SK-N-DZ (cell line): ENCODE data around the gene CHSY1.

ENCODE experiments used
- DNase-seq: peaks from one replicate; pipeline ENCODE4 v3.0.0-alpha.2; 2015; ENCODE audit warnings: low spot score

The CHSY1 gene

DNA sequence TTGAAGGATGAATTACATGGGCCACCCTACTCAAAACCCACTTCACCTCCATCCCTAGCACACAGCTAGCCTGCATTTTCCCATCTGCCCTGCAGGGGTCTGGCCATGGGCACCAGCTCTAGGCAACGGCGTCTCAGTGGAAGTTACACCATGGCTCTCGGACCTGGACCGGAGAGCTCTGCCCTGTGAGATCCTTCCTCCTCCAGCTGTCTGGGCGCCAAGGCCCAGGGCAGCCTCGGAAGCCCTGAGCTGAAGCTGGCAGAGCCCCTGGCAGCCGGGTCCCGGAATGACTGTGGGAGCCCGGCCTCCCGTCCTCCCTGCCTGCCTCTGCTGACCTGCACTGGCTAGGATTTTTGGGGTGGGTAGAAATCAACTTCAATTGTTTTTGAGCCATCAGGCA, 98.9 kb downstream of the CHSY1 start:
- DNase-seq = peak; percentile 38

DNA sequence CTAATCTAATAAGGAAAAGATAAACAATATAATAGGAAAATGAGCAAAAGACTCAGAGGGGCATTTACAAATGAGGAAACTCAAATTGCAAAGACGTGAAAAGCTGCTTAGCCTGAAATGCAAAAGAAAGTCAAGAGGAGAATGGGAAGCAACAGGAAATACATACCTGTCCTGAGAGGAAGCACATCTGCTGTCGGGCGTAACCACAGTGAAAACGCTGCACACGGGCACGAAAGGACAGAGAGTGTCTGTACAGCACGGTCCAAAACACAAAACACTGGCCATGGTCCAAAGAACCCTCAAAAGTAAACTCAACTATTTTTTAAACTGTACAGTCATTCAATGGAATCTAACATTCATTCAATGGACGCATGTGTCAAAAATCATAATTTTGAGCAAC, 100.6 kb downstream of the CHSY1 start:
- DNase-seq = no peak

GRCh38 chr15:101150723-101151040, 101.2 kb downstream of the CHSY1 start:
- DNase-seq = no peak

GRCh38 chr15:101149864-101150722, 101.8 kb downstream of the CHSY1 start:
- no peak for DNase-seq

- DNase-seq = peak; percentile 76
Measured at GRCh38 chr15:101148881-101149664, 102.8 kb downstream of the CHSY1 start.

GRCh38 chr15:101148166-101148880, 103.5 kb downstream of the CHSY1 start:
- DNase-seq = no peak

DNA sequence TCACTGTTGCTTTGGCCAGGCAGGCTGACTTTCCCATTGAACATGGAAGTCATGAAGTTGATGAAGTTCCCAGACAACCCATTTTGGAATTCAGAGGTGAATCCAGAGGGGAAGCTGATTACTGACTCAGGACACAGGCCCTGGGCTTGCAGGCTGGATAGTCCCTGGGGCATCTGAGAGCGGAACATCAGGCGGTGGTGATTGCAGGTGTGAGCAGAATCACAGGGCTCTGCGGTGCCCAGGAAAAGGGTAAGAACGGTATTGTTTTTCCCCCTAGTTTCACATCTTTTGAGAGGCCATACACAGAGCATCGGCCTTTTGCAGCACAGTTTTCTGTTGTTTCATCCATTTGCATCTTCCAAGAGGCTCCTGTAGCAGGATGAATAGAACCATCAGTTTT, 104.7 kb downstream of the CHSY1 start:
- DNase-seq = no peak

GRCh38 chr15:101146118-101146702, 105.6 kb downstream of the CHSY1 start:
- no peak for DNase-seq

DNA sequence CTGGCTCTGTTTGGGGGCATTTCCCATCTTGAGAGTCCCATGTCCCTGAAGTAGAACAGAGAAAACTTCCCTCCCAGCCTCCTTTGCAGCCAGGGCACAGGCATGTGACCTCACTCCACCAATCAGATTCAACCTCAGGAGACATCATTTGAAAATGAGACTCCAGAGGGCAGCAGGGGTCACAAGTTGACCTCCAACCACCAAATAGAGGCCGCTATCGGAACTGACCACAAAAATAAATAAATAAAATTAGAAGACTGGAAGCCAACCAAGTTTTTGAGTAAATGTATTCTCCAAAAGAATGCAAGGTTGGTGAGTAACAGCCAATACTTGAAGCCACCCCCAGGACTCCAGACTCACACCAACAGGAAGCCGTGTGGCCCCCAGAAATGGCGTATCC, 106.5 kb downstream of the CHSY1 start:
- no peak for DNase-seq

- DNase-seq = no peak
Measured at GRCh38 chr15:101143321-101143720, 108.5 kb downstream of the CHSY1 start.

GRCh38 chr15:101142711-101143110, 109.1 kb downstream of the CHSY1 start:
- DNase-seq = no peak

GRCh38 chr15:101141926-101142527, 109.8 kb downstream of the CHSY1 start:
- no peak for DNase-seq

GRCh38 chr15:101140697-101141065, 111.2 kb downstream of the CHSY1 start:
- no peak for DNase-seq

DNA sequence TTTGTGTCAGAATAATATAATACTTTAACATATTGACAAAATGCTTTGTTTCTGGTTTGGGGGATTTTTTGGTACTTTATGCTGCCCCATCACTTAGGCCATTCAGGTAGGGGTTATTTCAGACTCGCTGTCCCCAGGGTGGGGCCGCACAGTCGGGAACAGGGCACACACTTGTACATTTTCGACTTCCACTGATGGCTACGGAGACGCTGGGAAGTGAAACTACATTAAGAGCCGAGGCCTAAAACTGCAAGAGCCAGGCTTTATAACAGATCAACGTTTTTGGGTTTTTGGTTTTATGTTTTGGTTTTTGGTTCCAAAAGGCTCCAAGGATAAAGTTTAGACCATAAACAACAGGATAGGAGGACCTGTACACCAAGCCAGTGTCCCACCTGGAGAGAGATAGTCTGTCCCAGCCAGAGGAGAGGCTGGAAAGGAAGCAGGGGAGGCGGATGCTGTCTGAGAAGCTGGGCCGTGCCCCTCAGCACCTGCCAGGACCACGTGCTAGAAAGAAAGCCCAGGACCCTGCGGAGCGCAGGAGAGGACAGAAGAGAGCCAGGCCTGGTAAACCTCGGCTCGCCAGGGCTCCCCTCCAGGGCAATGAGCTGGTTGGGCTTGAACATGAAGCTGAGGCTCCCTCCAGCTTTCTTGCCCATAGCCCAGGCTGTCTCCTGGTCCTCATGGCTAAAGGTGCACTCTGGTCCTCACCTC, 111.7 kb downstream of the CHSY1 start:
- DNase-seq = no peak

DNA sequence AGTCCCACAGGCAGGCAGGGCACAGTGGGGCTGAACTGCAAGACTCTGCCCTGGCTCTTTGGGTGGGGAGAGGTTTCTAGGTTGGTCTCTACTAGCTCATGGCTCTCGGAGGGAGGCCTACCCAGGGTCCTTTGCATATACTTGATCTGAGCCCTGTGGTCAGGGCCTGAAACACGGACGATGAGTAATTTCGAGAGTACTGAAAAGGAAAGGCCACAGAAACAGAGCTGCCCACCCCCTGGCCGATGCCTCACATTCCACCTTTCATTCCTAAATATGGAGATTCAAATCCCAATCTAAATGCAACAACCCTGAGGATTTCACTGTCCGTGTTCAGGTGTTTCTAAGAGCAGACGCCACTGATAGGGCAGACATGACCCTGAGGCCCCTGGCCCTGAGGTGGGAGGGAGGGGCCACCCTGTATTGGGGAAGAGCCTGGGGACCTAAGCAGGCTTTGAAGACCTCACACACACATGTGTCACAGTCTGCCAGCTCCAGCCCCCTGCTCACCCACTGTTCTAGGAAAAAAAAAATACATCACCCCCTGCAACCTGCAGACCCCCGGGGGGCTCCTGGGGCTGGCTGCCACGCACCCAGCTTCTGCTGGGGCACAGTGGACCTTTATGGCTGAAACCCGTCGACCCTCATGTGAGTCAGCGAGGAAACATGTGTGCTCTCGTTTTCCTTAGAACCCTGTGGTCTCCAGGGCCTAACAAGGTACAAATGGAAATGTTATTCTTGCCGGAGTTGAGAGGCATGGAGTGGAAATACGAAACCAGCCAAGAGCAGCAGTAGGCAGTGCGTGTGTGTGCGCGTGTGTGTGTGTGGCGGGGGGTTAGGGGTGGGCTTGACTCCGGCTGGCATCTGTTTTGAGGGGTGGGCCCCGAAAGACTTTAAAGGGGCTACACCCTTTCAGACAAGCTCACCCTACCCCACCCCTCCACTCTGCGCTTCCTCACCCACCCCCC, 112.7 kb downstream of the CHSY1 start:
- no peak for DNase-seq

GRCh38 chr15:101138086-101138660, 113.7 kb downstream of the CHSY1 start:
- no peak for DNase-seq

DNA sequence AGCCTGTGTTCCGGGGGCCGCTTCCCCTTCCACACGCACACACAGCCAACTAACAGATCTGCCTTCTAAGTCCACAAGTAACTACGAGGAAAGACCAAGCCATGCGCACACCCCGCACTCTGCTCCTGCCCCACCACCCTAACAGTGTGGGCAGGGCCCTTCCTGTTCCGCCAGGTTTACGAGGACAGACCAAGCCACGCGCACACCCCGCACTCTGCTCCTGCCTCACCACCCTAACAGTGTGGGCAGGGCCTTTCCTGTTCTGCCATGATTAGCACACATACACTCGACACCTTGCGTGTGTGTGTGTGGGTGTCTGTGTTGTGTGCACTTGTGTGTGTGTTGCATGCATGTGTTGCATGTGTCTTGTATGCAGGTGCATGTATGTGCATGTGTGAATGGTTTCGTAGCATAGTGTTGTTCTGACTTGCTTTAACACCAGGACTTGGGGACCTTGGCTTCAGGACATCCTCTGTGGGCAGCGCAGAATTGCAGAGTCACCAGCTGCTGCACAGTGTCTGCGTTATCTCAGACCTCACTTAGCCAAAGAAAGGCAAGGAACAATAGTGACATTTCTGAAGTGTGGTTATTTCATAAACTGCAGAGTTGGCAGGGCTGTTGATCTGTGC, 114.4 kb downstream of the CHSY1 start:
- DNase-seq = peak; percentile 39

DNA sequence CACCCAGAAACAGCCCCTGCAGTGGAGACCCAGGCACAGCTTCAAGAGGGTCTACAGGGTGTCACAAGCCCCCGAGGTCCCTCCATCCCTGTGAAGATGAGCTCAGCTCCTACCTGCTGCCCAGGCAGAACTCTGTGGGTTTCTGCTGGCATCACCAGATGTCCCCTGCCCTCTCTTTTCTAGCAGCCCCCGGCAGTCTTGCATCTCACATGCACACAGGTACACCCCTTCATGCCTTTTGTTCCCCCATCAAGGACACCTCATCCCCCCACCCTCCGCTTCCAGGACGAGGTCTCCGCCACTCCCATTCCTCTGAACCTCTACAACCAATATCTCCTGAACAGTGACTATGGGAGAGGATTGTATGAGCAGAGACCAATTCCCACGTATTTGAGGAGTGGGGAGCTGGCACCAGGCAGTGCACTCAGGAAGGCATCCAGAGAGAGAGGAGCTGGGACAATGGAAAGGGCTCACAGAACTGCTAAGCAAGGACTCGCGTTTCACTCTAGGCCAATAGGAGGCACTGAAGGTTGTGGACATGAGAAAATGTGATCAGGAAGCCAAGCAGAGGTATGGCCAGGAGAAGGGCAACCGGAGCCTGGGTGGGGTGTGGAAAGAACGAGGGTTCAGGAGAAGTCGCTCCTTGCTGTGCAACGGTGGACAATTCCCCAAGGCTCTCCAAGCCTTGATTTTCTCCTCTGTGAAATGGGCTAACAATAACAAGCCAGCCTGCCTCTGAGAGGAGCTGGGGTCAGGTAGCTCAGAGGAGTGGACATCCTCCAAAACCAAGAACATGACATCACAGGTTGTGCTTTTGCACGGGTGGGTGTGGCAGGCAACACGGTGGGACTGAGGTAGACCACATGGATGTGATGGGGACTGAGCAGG, 115.2 kb downstream of the CHSY1 start:
- DNase-seq = no peak
